ENCODE results near the gene ATP2C2. TPM values are rescaled to one million over a fixed set of nuclear protein-coding genes. Genes with fewer than 3 reads are reported as not detected.

Gene ATP2C2
- total and polyA plus RNA-seq, 9 of the 15 experiments (the other 6 are each of a cell fraction or from before 2014, with no cell fraction given), result 0.75 TPM; not detected in 8

GRCh38 chr16:84511180-84511800 lies 143.0 kb downstream of the ATP2C2 start:
- Histone ChIP-seq H4K20me1 (replicated peaks; ENCODE audit: control insufficient read depth, insufficient read depth, low read length) (0 out of 2 replicates have a peak, but pooled peaks cover 4% of the 10 kb centered on the region), H3K27ac (ENCODE audit: extremely low read depth, low read depth, low read length) (no peak overlapping the region), H3K4me1 (replicated peaks in 1 of 2; ENCODE audit: control insufficient read depth in 2 of 2, insufficient read depth in 2 of 2, low read length in 2 of 2) (peaks cover 7 to 16% of the 10 kb centered on the region in 2 experiments; a peak in 4 of 5 replicates), H3K27me3 (ENCODE audit: control insufficient read depth in 2 of 2, insufficient read depth in 2 of 2, low read length in 2 of 2) (peaks cover 0 to 7% of the 10 kb centered on the region in 2 experiments; a peak in 1 of 5 replicates), H3K9me1 (ENCODE audit: control insufficient read depth, insufficient read depth, low read length) (no peaks in the 10 kb centered on the region), H3K9ac (ENCODE audit: insufficient read depth in 1 of 2, low read depth in 2 of 2, low read length in 2 of 2) (no peak overlapping the region), H3K36me3 (ENCODE audit: control insufficient read depth, insufficient read depth, low read length) (no peaks in the 10 kb centered on the region), H3K79me2 (ENCODE audit: control insufficient read depth, insufficient read depth, low read length) (no peaks in the 10 kb centered on the region), H3K4me2 (ENCODE audit: insufficient read depth, low read length) (peak overlapping the region; percentile 32; the same call in 1 of the 2 replicates), H3K9me3 (replicated peaks; ENCODE audit: control insufficient read depth, insufficient read depth, low read depth, low read length) (no peaks in the 10 kb centered on the region), H2AFZ (ENCODE audit: low read depth, low read length) (no peak overlapping the region), H3K4me3 (no peak overlapping the region)
- intact Hi-C loops (cut with micrococcal nuclease), result loop anchor here (1.0 to 5.0 kb wide), 5 partner anchors 41 to 460 kb away; partner anchors contain the start of gene COTL1
- in situ Hi-C loops (cut with MboI), result loop anchor here (5.0 kb wide), 3 partner anchors 111 to 461 kb away; no protein-coding TSS in a partner anchor
- peak; percentile 76 to 88 (median 80) for DNase-seq (ENCODE audit: extremely low read depth in 1 of 4, low spot score in 3 of 4)
- CTCF ChIA-PET (ENCODE audit: low intra/inter-chr PET ratio), result interaction anchor here (0.6 to 7.9 kb wide), 10 partner anchors 109 to 526 kb away, joined by 3 to 120 read pairs (median 6); partner anchors contain the start of gene COTL1
- FAIRE-seq, result peak; percentile 98
- no TSS peak for BruUV-seq (replicated peaks)
- 7% methylated on average over 21 of the region's 21 CpGs for WGBS (ENCODE audit: insufficient coverage, low coverage, missing lambda C conversion rate)
- peak; percentile 88 for ATAC-seq
- POLR2A ChIA-PET, result interaction anchor here (0.6 kb wide), 1 partner anchor 46 kb away, joined by 3 read pairs; no protein-coding TSS in a partner anchor
- TF ChIP-seq ZBTB26 (CRISPR knock-in tag; IDR thresholded peaks at IDR 0.05), result 0 out of 2 replicates have a peak, but pooled peaks have one; percentile 30
- no peak for TF ChIP-seq ZNF311 (CRISPR knock-in tag; IDR thresholded peaks at IDR 0.05)
- no peak for TF ChIP-seq ZNF644 (tag; IDR thresholded peaks at IDR 0.05; ENCODE audit: low read depth)
- 0 out of 2 replicates have a peak, but pooled peaks have one; percentile 64 for TF ChIP-seq HDAC2 (IDR thresholded peaks at IDR 0.05)
- peak; percentile 25; the same call in 1 of the 2 replicates for TF ChIP-seq ATF7 (IDR thresholded peaks at IDR 0.05)
- no peak for TF ChIP-seq GTF2B (IDR thresholded peaks at IDR 0.05; ENCODE audit: extremely low read depth, insufficient read length)
- TF ChIP-seq KAT8 (IDR thresholded peaks at IDR 0.05; ENCODE audit: low read depth), result no peak
- TF ChIP-seq MNT (conservative IDR thresholded peaks at IDR 0.05), result peak in 1 of 2 experiments; percentile 41; a peak in 1 of 4 replicates
- TF ChIP-seq ILF3 (IDR thresholded peaks at IDR 0.05; ENCODE audit: borderline replicate concordance), result no peak
- no peak for TF ChIP-seq ZNF280A (IDR thresholded peaks at IDR 0.05; ENCODE audit: low read depth, partially characterized antibody)
- peak; percentile 14 for TF ChIP-seq CTCFL (IDR thresholded peaks at IDR 0.05; ENCODE audit: borderline replicate concordance, insufficient read depth, low read depth, low read length, poor library complexity, severe bottlenecking)
- TF ChIP-seq RB1 (IDR thresholded peaks at IDR 0.05; ENCODE audit: low read depth), result peak; percentile 41; the same call in 1 of the 2 replicates
- TF ChIP-seq SMARCE1 (IDR thresholded peaks at IDR 0.05), result no peak

Data from K562 (cell line).